Measurements from ENCODE around the gene RASGEF1C.
"Not testable (repeated sequence)": the region's sequence is repeated elsewhere in the genome, so short reads cannot be mapped to it uniquely, and the experiment has no call there.

Gene RASGEF1C

GRCh38 chr5:180135128-180135955 is 73.7 kb downstream of the RASGEF1C start:
- no peak for DNase-seq

- no peak for DNase-seq
Observed at GRCh38 chr5:180133971-180134508, 75.0 kb downstream of the RASGEF1C start.

- DNase-seq = no peak
Observed at GRCh38 chr5:180133551-180133950, 75.5 kb downstream of the RASGEF1C start.

GRCh38 chr5:180133060-180133459 is 76.0 kb downstream of the RASGEF1C start:
- no peak for DNase-seq

- no peak for DNase-seq
Observed at GRCh38 chr5:180130876-180131740, 77.9 kb downstream of the RASGEF1C start.

- DNase-seq = no peak
Observed at GRCh38 chr5:180130291-180130869, 78.6 kb downstream of the RASGEF1C start.

- no peak for DNase-seq
Observed at GRCh38 chr5:180129291-180130190, 79.5 kb downstream of the RASGEF1C start.

- no peak for DNase-seq
Observed at GRCh38 chr5:180128671-180129261, 80.2 kb downstream of the RASGEF1C start.

GRCh38 chr5:180127682-180128670 is 81.0 kb downstream of the RASGEF1C start:
- DNase-seq = no peak

- DNase-seq = peak in 1 of 2 donors; percentile 20
Observed at GRCh38 chr5:180126716-180127681, 82.0 kb downstream of the RASGEF1C start.

GRCh38 chr5:180126156-180126555 is 82.9 kb downstream of the RASGEF1C start:
- not testable (repeated sequence) for DNase-seq

- DNase-seq = not testable (repeated sequence)
Observed at GRCh38 chr5:180124662-180125061, 84.3 kb downstream of the RASGEF1C start.

GRCh38 chr5:180122875-180123274 is 86.1 kb downstream of the RASGEF1C start:
- no peak for DNase-seq

GRCh38 chr5:180121826-180122413 is 87.1 kb downstream of the RASGEF1C start:
- no peak for DNase-seq

GRCh38 chr5:180120237-180121101 is 88.5 kb downstream of the RASGEF1C start:
- DNase-seq = no peak

- DNase-seq = no peak
Observed at GRCh38 chr5:180119903-180120236, 89.1 kb downstream of the RASGEF1C start.

GRCh38 chr5:180119031-180119902 is 89.7 kb downstream of the RASGEF1C start:
- no peak for DNase-seq
